H1 (cell line): ENCODE results near the gene STX7. TPM values are rescaled to one million over a fixed set of nuclear protein-coding genes. Genes with fewer than 3 reads are reported as not detected.

ENCODE experiments used
- CTCF ChIA-PET: fragments of 300-600 bp; sonication (Branson Sonifier 250); formaldehyde crosslinking; loops from one replicate; lab custom pipeline; 2021; ENCODE audit not compliant: partially characterized antibody; lab: Charles Lee
- POLR2A ChIA-PET: fragments of 300-600 bp; sonication (Branson Sonifier 250); formaldehyde crosslinking; loops from one replicate; lab custom pipeline; 2021; ENCODE audit warnings: inconsistent platforms; ENCODE audit not compliant: partially characterized antibody; lab: Charles Lee
- DNase-seq, 2 experiments: peaks; one replicate each; pipeline versions ENCODE4 v3.0.0 to v3.0.0-alpha.2; 2010 to 2022; ENCODE audit warnings: low spot score in 2 of 2, low read depth in 1 of 2, mixed read lengths in 1 of 2
- FAIRE-seq: peaks from 2 replicates; lab custom pipeline; 2011; peaks lifted over from hg19 to GRCh38; lab: Jason Lieb, UNC
- H2AFZ ChIP-seq: 2 replicates; pipeline ENCODE4 v1.8.1; 2012; ENCODE audit warnings: low read length, inconsistent platforms
- H2AK5ac ChIP-seq: 2 replicates; pipeline ENCODE4 v1.6.1; 2013; ENCODE audit warnings: low read depth, low read length
- H2BK120ac ChIP-seq: replicated peaks from 2 replicates; pipeline ENCODE3; 2013; ENCODE audit warnings: low read depth, low read length, inconsistent platforms
- H2BK12ac ChIP-seq: 2 replicates; pipeline ENCODE4 v1.6.1; 2013; ENCODE audit warnings: low read depth, low read length
- H2BK15ac ChIP-seq: 2 replicates; pipeline ENCODE4 v1.6.1; 2013; ENCODE audit warnings: low read length
- H2BK20ac ChIP-seq: 2 replicates; pipeline ENCODE4 v1.6.1; 2013; ENCODE audit warnings: low read length
- H2BK5ac ChIP-seq: 2 replicates; pipeline ENCODE4 v1.6.1; 2013; ENCODE audit warnings: low read depth, low read length
- H3K14ac ChIP-seq: 2 replicates; pipeline ENCODE4 v1.6.1; 2013; ENCODE audit warnings: inconsistent platforms; ENCODE audit not compliant: insufficient read length
- H3K18ac ChIP-seq: 2 replicates; pipeline ENCODE4 v1.6.1; 2013; ENCODE audit warnings: low read length; ENCODE audit errors: extremely low read depth
- H3K23ac ChIP-seq: 2 replicates; pipeline ENCODE4 v1.6.1; 2013; ENCODE audit warnings: inconsistent platforms; ENCODE audit not compliant: insufficient read length
- H3K23me2 ChIP-seq: 2 replicates; pipeline ENCODE4 v1.6.1; 2013; ENCODE audit warnings: low read depth, low read length
- H3K27ac ChIP-seq: 2 replicates; pipeline ENCODE4 v1.6.1; 2011; ENCODE audit warnings: low read depth, low read length, inconsistent platforms
- H3K27me3 ChIP-seq, 4 experiments: replicated peaks in 1 of 4; 1 replicate in 1 of 4; 2 replicates in 3 of 4; pipeline versions ENCODE4 v1.6.1 to v1.8.1; 2011 to 2013; ENCODE audit warnings: low read length in 3 of 4, mild to moderate bottlenecking in 3 of 4, inconsistent platforms in 2 of 4, mixed read lengths in 2 of 4, moderate library complexity in 1 of 4; ENCODE audit not compliant: control insufficient read depth in 3 of 4, insufficient read depth in 3 of 4; ENCODE audit errors: extremely low read depth in 1 of 4
- H3K36me3 ChIP-seq, 4 experiments: 2 replicates each; pipeline versions ENCODE4 v1.6.1 to v1.8.1; 2011 to 2013; ENCODE audit warnings: mild to moderate bottlenecking in 4 of 4, low read length in 3 of 4, moderate library complexity in 2 of 4, control low read depth in 1 of 4, inconsistent platforms in 1 of 4; ENCODE audit not compliant: insufficient read depth in 4 of 4, control insufficient read depth in 2 of 4
- H3K4ac ChIP-seq: replicated peaks from 2 replicates; pipeline ENCODE3; 2013; ENCODE audit warnings: low read length, low read depth, mixed read lengths, inconsistent platforms; ENCODE audit not compliant: insufficient read length
- H3K4me1 ChIP-seq, 4 experiments: replicated peaks in 1 of 4; 1 replicate in 1 of 4; 2 replicates in 3 of 4; pipeline versions ENCODE4 v1.6.1 to v1.8.1; 2011 to 2013; ENCODE audit warnings: low read length in 3 of 4, inconsistent platforms in 2 of 4, mixed read lengths in 1 of 4; ENCODE audit not compliant: insufficient read depth in 4 of 4, control insufficient read depth in 3 of 4
- H3K4me2 ChIP-seq, 2 experiments: 2 replicates each; pipeline versions ENCODE4 v1.6.1 to v1.8.1; 2011 to 2013; ENCODE audit warnings: low read depth in 2 of 2, low read length in 2 of 2, control low read depth in 1 of 2, inconsistent platforms in 1 of 2, mild to moderate bottlenecking in 1 of 2; ENCODE audit not compliant: insufficient read depth in 1 of 2
- H3K4me3 ChIP-seq, 4 experiments: fragments of 200-600, 300-600 bp in 1 of 4; sonication (generic), shearing (Covaris generic), sonication (Bioruptor Twin) in 1 of 4; 2 replicates each; pipeline versions ENCODE4 v1.5.1 to v1.8.1; 2011 to 2016; ENCODE audit warnings: low read length in 4 of 4, low read depth in 3 of 4, control low read depth in 2 of 4, inconsistent platforms in 2 of 4, mild to moderate bottlenecking in 2 of 4, mixed read lengths in 1 of 4, moderate library complexity in 1 of 4; ENCODE audit not compliant: insufficient read depth in 2 of 4; ENCODE audit errors: extremely low read depth in 1 of 4
- H3K56ac ChIP-seq: replicated peaks from 2 replicates; pipeline ENCODE3; 2013; ENCODE audit warnings: low read depth, mild to moderate bottlenecking, mixed read lengths, low read length, inconsistent platforms; ENCODE audit not compliant: insufficient read length
- H3K79me1 ChIP-seq: 2 replicates; pipeline ENCODE4 v1.6.1; 2013; ENCODE audit warnings: low read depth, low read length, control low read depth
- H3K79me2 ChIP-seq, 2 experiments: 2 replicates each; pipeline versions ENCODE4 v1.6.1 to v1.8.1; 2012 to 2013; ENCODE audit warnings: low read length in 2 of 2, mild to moderate bottlenecking in 2 of 2, inconsistent platforms in 1 of 2; ENCODE audit not compliant: insufficient read depth in 2 of 2, control insufficient read depth in 1 of 2
- H3K9ac ChIP-seq, 4 experiments: replicated peaks in 1 of 4; 1 replicate in 1 of 4; 2 replicates in 3 of 4; pipeline versions ENCODE4 v1.6.1 to v1.8.1; 2011 to 2013; ENCODE audit warnings: low read depth in 3 of 4, low read length in 3 of 4, control low read depth in 2 of 4, mild to moderate bottlenecking in 2 of 4, moderate library complexity in 2 of 4, inconsistent platforms in 1 of 4; ENCODE audit errors: extremely low read depth in 1 of 4
- H3K9me3 ChIP-seq, 2 experiments: 2 replicates each; pipeline versions ENCODE4 v1.6.1 to v1.8.1; 2012 to 2013; ENCODE audit warnings: mild to moderate bottlenecking in 2 of 2, moderate library complexity in 2 of 2, control low read depth in 1 of 2, inconsistent platforms in 1 of 2, low read depth in 1 of 2, low read length in 1 of 2, mixed read lengths in 1 of 2; ENCODE audit not compliant: insufficient read depth in 2 of 2
- H4K20me1 ChIP-seq, 2 experiments: replicated peaks in 1 of 2; 2 replicates each; pipeline versions ENCODE3 to v1.8.1; 2011 to 2013; ENCODE audit warnings: inconsistent platforms in 2 of 2, low read length in 2 of 2, mild to moderate bottlenecking in 1 of 2; ENCODE audit not compliant: insufficient read depth in 2 of 2, control insufficient read depth in 1 of 2
- H4K5ac ChIP-seq: 2 replicates; pipeline ENCODE4 v1.6.1; 2013; ENCODE audit warnings: low read length, low read depth, mixed read lengths, inconsistent platforms; ENCODE audit not compliant: insufficient read length
- H4K8ac ChIP-seq: 2 replicates; pipeline ENCODE4 v1.8.0; 2013; ENCODE audit warnings: mild to moderate bottlenecking, moderate library complexity, low read length, inconsistent platforms; ENCODE audit not compliant: insufficient read depth; ENCODE audit errors: extremely low read depth
- H4K91ac ChIP-seq: replicated peaks from 2 replicates; pipeline ENCODE3; 2013; ENCODE audit warnings: low read length, mixed read lengths, inconsistent platforms; ENCODE audit not compliant: insufficient read length
- BRCA1 ChIP-seq: IDR thresholded peaks from 2 replicates; pipeline ENCODE4 v1.6.1; 2012; ENCODE audit warnings: low read depth, low read length, improper control_type of control experiment
- CBX5 ChIP-seq: fragments of 300-800, 300-1000 bp; sonication (generic); IDR thresholded peaks from 2 replicates; pipeline ENCODE4 v1.7.1; 2016; ENCODE audit warnings: antibody characterized with exemption, low read length, low read depth
- JUN ChIP-seq: IDR thresholded peaks from 2 replicates; pipeline ENCODE4 v1.6.1; 2011; ENCODE audit warnings: low read depth, mild to moderate bottlenecking, improper control_type of control experiment, low read length
- TBP ChIP-seq: IDR thresholded peaks from 2 replicates; pipeline ENCODE4 v1.6.1; 2011; ENCODE audit warnings: low read depth, low read length, improper control_type of control experiment
- WGBS, 2 experiments: shearing (Covaris generic) in 1 of 2; methylation state at CpG; one replicate each; pipeline versions ENCODE4 v1.1.6 to v1.1.7; 2013 to 2015; ENCODE audit warnings: low lambda C conversion rate in 2 of 2, mixed read lengths in 2 of 2, inconsistent platforms in 1 of 2, low coverage in 1 of 2, missing lambda C conversion rate in 1 of 2; ENCODE audit not compliant: insufficient replicate concordance in 2 of 2, insufficient coverage in 1 of 2, insufficient read length in 1 of 2; ENCODE audit errors: extremely low coverage in 1 of 2, missing lambda C conversion rate in 1 of 2; 5-methylcytosine and 5-hydroxymethylcytosine counted together
- polyA plus RNA-seq, 7 experiments: library from polyadenylated mRNA; depleted of rRNA in 3 of 7; stranded (reverse) in 5 of 7; unstranded in 2 of 7; fragments of >200 nt in 5 of 7; fragments of 200-250 nt in 2 of 7; gene quantifications; 1 replicate in 5 of 7; 2 replicates in 1 of 7; 4 replicates in 1 of 7; pipeline versions ENCODE4 v1.2.1 to v1.2.3, GENCODE V29; 2011 to 2013; ENCODE audit warnings: missing spikeins in 2 of 7, mixed read lengths in 2 of 7
- total RNA-seq: library from RNA; stranded (reverse); fragmentation: NEBNext Ultra II Directional; extraction: Animal tissue kit (Norgen Biotek cat#: 25700); gene quantifications from 2 replicates; pipeline ENCODE4 v1.2.1, GENCODE V29; 2021

The STX7 gene
- total and polyA plus RNA-seq, 2 of the 8 experiments (the other 6 are each of a cell fraction or from before 2014, with no cell fraction given): 5.7 to 27.9 TPM

GRCh38 chr6:132411296-132411695 lies 101.6 kb downstream of the STX7 start:
- Histone ChIP-seq H3K4me3 (no peak overlapping the region), H3K23ac (no peak overlapping the region), H2BK120ac (no peak overlapping the region), H3K9me3 (peaks cover 3 to 4% of the 10 kb centered on the region in 2 experiments; a peak in 1 of 4 replicates), H3K79me1 (no peaks in the 10 kb centered on the region), H4K5ac (no peak overlapping the region), H3K4ac (no peak overlapping the region), H3K18ac (no peak overlapping the region), H2BK5ac (no peak overlapping the region), H2AFZ (no peak overlapping the region), H2BK20ac (no peak overlapping the region), H3K27me3 (no peaks in the 10 kb centered on the region), H3K36me3 (no peaks in the 10 kb centered on the region), H3K9ac (no peak overlapping the region), H2BK15ac (no peak overlapping the region), H3K56ac (no peak overlapping the region), H3K27ac (no peak overlapping the region), H3K79me2 (no peaks in the 10 kb centered on the region), H3K14ac (no peak overlapping the region), H4K8ac (no peak overlapping the region), H2AK5ac (no peak overlapping the region), H4K20me1 (no peaks in the 10 kb centered on the region), H3K23me2 (peaks cover 2% of the 10 kb centered on the region; the same call in 1 of the 2 replicates), H2BK12ac (no peak overlapping the region), H3K4me1 (no peaks in the 10 kb centered on the region), H4K91ac (no peak overlapping the region), H3K4me2 (no peak overlapping the region)
- WGBS, 2 experiments: 88% methylated on average over 4 of the region's 4 CpGs; no CpG with 5 or more reads in 1 of the 2 experiments
- TF ChIP-seq TBP: no peak
- no peak for TF ChIP-seq BRCA1
- no peak for TF ChIP-seq JUN
- no peak for TF ChIP-seq CBX5
- POLR2A ChIA-PET: no interaction called here
- CTCF ChIA-PET: no interaction called here
- no peak for FAIRE-seq
- DNase-seq: no peak
